RWPE2 (cell line): ENCODE data around the gene DGCR2.

Experiments used
- ATAC-seq: fragments of 200-7000 bp; cut with Tn5 transposase; 3 replicates; pipeline ENCODE4 v1.9.1; 2021; ENCODE audit warnings: low read depth
- DNase-seq: peaks from one replicate; pipeline ENCODE4 v3.0.0-alpha.2; 2020; ENCODE audit warnings: low spot score
- H3K27ac ChIP-seq: fragments of 450-650 bp; 2 replicates; pipeline ENCODE4 v1.5.1; 2017; ENCODE audit warnings: mild to moderate bottlenecking; ENCODE audit not compliant: poor library complexity, severe bottlenecking
- H3K27me3 ChIP-seq: fragments of 250-450 bp; sonication (Bioruptor Pico); 2 replicates; pipeline ENCODE4 v1.5.1; 2021; ENCODE audit warnings: mild to moderate bottlenecking, moderate library complexity; ENCODE audit not compliant: insufficient read depth, poor library complexity, severe bottlenecking
- H3K36me3 ChIP-seq: fragments of 250-450 bp; sonication (Bioruptor Pico); 2 replicates; pipeline ENCODE4 v1.5.1; 2020; ENCODE audit warnings: low read depth, mild to moderate bottlenecking, moderate library complexity
- H3K4me1 ChIP-seq: fragments of 250-450 bp; sonication (Bioruptor Pico); 2 replicates; pipeline ENCODE4 v1.5.1; 2021; ENCODE audit warnings: mild to moderate bottlenecking, moderate library complexity; ENCODE audit not compliant: insufficient read depth, poor library complexity, severe bottlenecking
- H3K4me3 ChIP-seq: fragments of 250-450 bp; sonication (Bioruptor Pico); 2 replicates; pipeline ENCODE4 v1.5.1; 2021; ENCODE audit warnings: mild to moderate bottlenecking, moderate library complexity; ENCODE audit not compliant: severe bottlenecking
- H3K9me3 ChIP-seq: fragments of 250-450 bp; sonication (Bioruptor Pico); 2 replicates; pipeline ENCODE4 v1.5.1; 2021; ENCODE audit warnings: mild to moderate bottlenecking, moderate library complexity; ENCODE audit not compliant: severe bottlenecking
- CTCF ChIP-seq: fragments of 450-650 bp; IDR thresholded peaks from one replicate; pipeline ENCODE4 v1.5.1; 2017; ENCODE audit warnings: mild to moderate bottlenecking, moderate library complexity; ENCODE audit not compliant: poor library complexity, severe bottlenecking

The DGCR2 gene

DNA sequence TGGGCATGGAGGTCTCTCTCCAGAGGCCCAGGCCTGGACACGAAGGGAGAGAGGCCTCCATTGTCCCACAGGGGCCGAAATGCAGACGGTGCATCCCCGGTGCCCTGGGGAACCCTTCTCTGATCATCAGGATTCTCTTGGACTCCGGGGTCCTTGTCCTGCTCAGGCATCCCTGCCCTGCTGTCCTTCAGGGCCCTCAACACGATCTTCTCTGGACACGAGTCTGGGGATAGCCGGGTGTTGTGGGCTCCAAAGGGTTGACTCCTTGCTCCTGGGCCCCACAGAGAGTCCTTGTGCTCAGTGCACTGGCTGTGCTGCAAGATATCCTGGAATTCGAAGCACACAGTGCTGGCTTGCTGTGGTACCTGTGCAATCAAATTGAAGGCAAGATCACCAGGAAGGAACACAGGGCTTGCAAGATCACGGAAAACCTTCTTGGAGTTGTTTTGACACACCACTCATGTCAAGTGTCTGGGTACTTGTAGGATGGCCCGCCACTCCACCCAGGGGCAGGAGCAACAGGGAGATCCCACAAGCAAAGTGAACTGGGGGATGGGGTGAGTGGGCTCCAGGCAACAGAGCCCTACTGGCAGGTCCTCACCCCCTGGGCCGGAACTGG, 124.8 kb downstream of the DGCR2 start:
- DNase-seq (no peak), ATAC-seq (no peak)
- no peak for TF ChIP-seq CTCF
- Histone ChIP-seq H3K27ac (no peak overlapping the region), H3K36me3 (no peaks in the 10 kb centered on the region), H3K27me3 (peaks cover 46% of the 10 kb centered on the region), H3K4me1 (no peaks in the 10 kb centered on the region), H3K9me3 (peaks cover 1% of the 10 kb centered on the region), H3K4me3 (no peak overlapping the region)

DNA sequence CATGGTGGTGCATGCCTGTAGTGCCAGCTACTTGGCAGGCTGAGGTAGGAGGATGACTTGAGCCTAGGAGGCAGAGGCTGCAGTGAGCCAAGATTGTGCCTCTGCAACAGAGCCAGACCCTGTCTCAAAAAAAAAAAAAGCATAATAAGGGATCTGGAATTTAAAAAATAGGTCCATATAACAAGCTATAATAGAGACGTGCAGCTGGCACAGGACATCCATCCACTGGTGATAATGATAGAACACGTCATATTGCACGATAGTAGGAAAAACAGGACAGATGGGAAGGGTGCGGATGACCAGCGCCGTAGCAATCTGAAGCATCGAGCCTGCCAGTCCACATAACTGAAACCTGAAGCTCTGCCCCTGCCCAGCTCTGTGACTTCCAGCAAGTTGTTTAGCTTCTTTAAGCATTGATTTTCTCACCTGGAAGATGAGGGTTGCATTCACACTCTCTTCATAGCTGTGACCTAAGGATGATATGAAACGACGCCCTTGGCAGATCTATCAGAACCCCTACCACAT, 125.8 kb downstream of the DGCR2 start:
- H3K27ac ChIP-seq = no peak overlapping the region
- no peak for DNase-seq
- peaks cover 1% of the 10 kb centered on the region for H3K9me3 ChIP-seq
- no peaks in the 10 kb centered on the region for H3K4me1 ChIP-seq
- no peaks in the 10 kb centered on the region for H3K36me3 ChIP-seq
- ATAC-seq = no peak
- TF ChIP-seq CTCF = no peak
- H3K4me3 ChIP-seq = no peak overlapping the region
- peaks cover 36% of the 10 kb centered on the region for H3K27me3 ChIP-seq

DNA sequence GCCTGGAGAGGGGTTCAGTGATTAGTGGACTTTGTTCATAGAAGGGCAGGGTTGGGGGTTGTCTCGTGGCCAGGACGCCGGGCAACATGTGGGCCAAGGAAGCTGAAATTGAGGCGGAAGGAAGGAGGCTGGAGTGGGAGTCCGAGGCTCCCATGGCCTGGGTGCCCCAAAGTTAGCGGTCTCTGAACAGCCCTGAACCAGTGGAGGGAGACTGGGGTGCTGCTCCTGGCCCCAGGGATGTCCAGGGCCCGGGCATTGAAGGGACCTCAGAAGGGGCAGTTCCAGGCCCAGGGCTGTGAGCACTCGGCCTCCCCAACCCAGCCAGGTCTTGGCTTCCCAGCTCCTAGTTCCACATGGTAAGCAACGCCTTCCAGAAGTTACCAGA, 126.9 kb downstream of the DGCR2 start:
- H3K27ac ChIP-seq = no peak overlapping the region
- H3K36me3 ChIP-seq = no peaks in the 10 kb centered on the region
- no peak overlapping the region for H3K4me3 ChIP-seq
- peaks cover 29% of the 10 kb centered on the region for H3K27me3 ChIP-seq
- no peak for ATAC-seq
- TF ChIP-seq CTCF = no peak
- H3K4me1 ChIP-seq = no peaks in the 10 kb centered on the region
- DNase-seq = no peak
- H3K9me3 ChIP-seq = peaks cover 1% of the 10 kb centered on the region

GRCh38 chr22:18994701-18995326, 127.4 kb downstream of the DGCR2 start:
- H3K4me3 ChIP-seq = no peak overlapping the region
- DNase-seq = no peak
- no peak overlapping the region for H3K27ac ChIP-seq
- peaks cover 1% of the 10 kb centered on the region for H3K9me3 ChIP-seq
- H3K36me3 ChIP-seq = no peaks in the 10 kb centered on the region
- TF ChIP-seq CTCF = no peak
- no peak for ATAC-seq
- H3K4me1 ChIP-seq = no peaks in the 10 kb centered on the region
- H3K27me3 ChIP-seq = peaks cover 26% of the 10 kb centered on the region

DNA sequence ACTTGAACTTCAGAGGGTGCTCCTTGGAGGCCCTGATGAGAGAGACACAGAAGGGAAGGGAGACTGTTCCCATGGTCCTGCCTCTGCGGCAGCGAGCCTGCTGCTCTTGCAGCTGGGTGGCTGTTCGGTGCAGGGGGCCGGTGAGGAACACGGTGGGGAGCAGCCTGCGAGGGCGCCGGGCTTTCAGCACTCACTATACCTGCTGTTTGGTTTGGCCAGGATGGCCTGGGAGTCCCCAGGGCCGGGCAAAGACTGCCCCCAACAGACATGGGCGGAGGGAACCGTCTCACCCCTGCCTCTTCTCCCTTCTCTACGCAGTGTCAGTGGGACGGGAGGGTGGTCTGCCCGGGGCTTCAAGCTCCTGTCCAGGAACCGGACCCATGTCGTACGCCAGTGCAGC, 128.2 kb downstream of the DGCR2 start:
- Histone ChIP-seq H3K27ac (no peak overlapping the region), H3K9me3 (peaks cover 1% of the 10 kb centered on the region), H3K4me3 (no peak overlapping the region), H3K36me3 (no peaks in the 10 kb centered on the region), H3K27me3 (peaks cover 18% of the 10 kb centered on the region), H3K4me1 (no peaks in the 10 kb centered on the region)
- ATAC-seq (no peak), DNase-seq (no peak)
- no peak for TF ChIP-seq CTCF
